CD8-positive, alpha-beta memory T cell (primary cell): Measurements from ENCODE around the gene C14orf93. TPM values are rescaled to one million over a fixed set of nuclear protein-coding genes. Genes with fewer than 3 reads are reported as not detected.

Source experiments
- CTCF ChIA-PET: fragments of 350-600 bp; sonication (Branson Sonifier 250); formaldehyde crosslinking; loops from one replicate; lab custom pipeline; 2021; ENCODE audit warnings: antibody characterized with exemption; lab: Charles Lee
- POLR2A ChIA-PET: fragments of 350-600 bp; sonication (Branson Sonifier 250); formaldehyde crosslinking; loops from one replicate; lab custom pipeline; 2021; ENCODE audit warnings: antibody characterized with exemption; lab: Charles Lee
- DNase-seq, 5 donors: peaks; one replicate each; pipeline versions ENCODE4 v3.0.0 to v3.0.0-alpha.2; 2020 to 2022; ENCODE audit warnings: mixed read lengths in 1 of 5
- H3K27ac ChIP-seq: one replicate; pipeline ENCODE4 v1.7.0; 2013; ENCODE audit warnings: low read depth, mild to moderate bottlenecking, low read length, moderate library complexity
- H3K27me3 ChIP-seq: 2 replicates; pipeline ENCODE4 v1.7.0; 2013; ENCODE audit warnings: low read length, mild to moderate bottlenecking; ENCODE audit not compliant: insufficient read depth, poor library complexity, severe bottlenecking
- H3K36me3 ChIP-seq: 2 replicates; pipeline ENCODE4 v1.7.0; 2013; ENCODE audit warnings: mild to moderate bottlenecking, low read length, moderate library complexity; ENCODE audit not compliant: insufficient read depth
- H3K4me1 ChIP-seq: 2 replicates; pipeline ENCODE4 v1.7.0; 2013; ENCODE audit warnings: mild to moderate bottlenecking, low read length, moderate library complexity; ENCODE audit not compliant: insufficient read depth
- H3K4me3 ChIP-seq: 2 replicates; pipeline ENCODE4 v1.7.0; 2013; ENCODE audit warnings: mild to moderate bottlenecking, low read length
- H3K9me3 ChIP-seq: 2 replicates; pipeline ENCODE4 v1.7.0; 2013; ENCODE audit warnings: mild to moderate bottlenecking, low read length
- H3K27ac Mint-ChIP-seq, 8 donors: one replicate each; pipeline ENCODE4 v1.8.0; 2020 to 2021; ENCODE audit warnings: mixed read lengths in 8 of 8, mild to moderate bottlenecking in 6 of 8, inconsistent platforms in 3 of 8, moderate library complexity in 3 of 8
- H3K27me3 Mint-ChIP-seq, 2 donors: one replicate each; pipeline ENCODE4 v1.8.0; 2020 to 2021; ENCODE audit warnings: mixed read lengths in 2 of 2, mild to moderate bottlenecking in 1 of 2, moderate library complexity in 1 of 2
- H3K36me3 Mint-ChIP-seq, 3 donors: one replicate each; pipeline ENCODE4 v1.8.0; 2020 to 2021; ENCODE audit warnings: mixed read lengths in 3 of 3, inconsistent platforms in 1 of 3, mild to moderate bottlenecking in 1 of 3
- H3K4me1 Mint-ChIP-seq, 3 donors: one replicate each; pipeline ENCODE4 v1.8.0; 2020 to 2021; ENCODE audit warnings: mixed read lengths in 3 of 3, inconsistent platforms in 1 of 3, mild to moderate bottlenecking in 1 of 3
- H3K4me3 Mint-ChIP-seq, 7 donors: one replicate each; pipeline ENCODE4 v1.8.0; 2020 to 2021; ENCODE audit warnings: mixed read lengths in 7 of 7, mild to moderate bottlenecking in 6 of 7, moderate library complexity in 4 of 7, inconsistent platforms in 2 of 7
- H3K9me3 Mint-ChIP-seq, 5 donors: one replicate each; pipeline ENCODE4 v1.8.0; 2020 to 2022; ENCODE audit warnings: mixed read lengths in 5 of 5, mild to moderate bottlenecking in 3 of 5, moderate library complexity in 2 of 5, inconsistent platforms in 1 of 5
- polyA plus RNA-seq: library from polyadenylated mRNA; unstranded; fragments of 300-500 nt; fragmentation: Illumina TruSeq; gene quantifications from one replicate; pipeline ENCODE4 v1.2.3, GENCODE V29; 2021
- total RNA-seq, 2 experiments: library from RNA; stranded (reverse); gene quantifications; one replicate each; pipeline ENCODE4 v1.2.3, GENCODE V29; 2021

C14orf93 gene
- total and polyA plus RNA-seq, 3 experiments from 2014 or later = 5.8 to 8.3 (median 7.5) TPM

DNA sequence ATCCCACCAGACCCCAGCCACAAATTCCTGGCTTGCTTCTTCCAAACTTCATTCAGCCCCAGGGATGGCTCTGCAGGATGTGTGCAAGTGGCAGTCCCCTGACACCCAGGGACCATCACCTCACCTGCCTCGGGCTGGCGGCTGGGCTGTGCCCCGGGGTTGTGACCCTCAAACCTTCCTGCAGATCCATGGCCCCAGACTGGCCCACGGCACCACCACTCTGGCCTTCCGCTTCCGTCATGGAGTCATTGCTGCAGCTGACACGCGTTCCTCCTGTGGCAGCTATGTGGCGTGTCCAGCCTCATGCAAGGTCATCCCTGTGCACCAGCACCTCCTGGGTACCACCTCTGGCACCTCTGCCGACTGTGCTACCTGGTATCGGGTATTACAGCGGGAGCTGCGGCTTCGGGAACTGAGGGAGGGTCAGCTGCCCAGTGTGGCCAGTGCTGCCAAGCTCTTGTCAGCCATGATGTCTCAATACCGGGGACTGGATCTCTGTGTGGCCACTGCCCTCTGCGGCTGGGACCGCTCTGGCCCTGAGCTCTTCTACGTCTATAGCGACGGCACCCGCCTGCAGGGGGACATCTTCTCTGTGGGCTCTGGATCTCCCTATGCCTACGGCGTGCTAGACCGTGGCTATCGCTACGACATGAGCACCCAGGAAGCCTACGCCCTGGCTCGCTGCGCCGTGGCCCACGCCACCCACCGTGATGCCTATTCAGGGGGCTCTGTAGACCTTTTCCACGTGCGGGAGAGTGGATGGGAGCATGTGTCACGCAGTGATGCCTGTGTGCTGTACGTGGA, 32.4 kb upstream of the C14orf93 start, which contains the start of gene PSMB11:
PSMB11 (plus strand) TSS at position 51 of the 804 bp plus-strand sequence; CDS start at position 65, 14 bp downstream.
- H3K36me3 Mint-ChIP-seq = no peaks in the 10 kb centered on the region
- Histone ChIP-seq H3K4me3 (no peak within 1 kb of the TSS), H3K9me3 (no peaks in the 10 kb centered on the region), H3K27me3 (no peaks in the 10 kb centered on the region), H3K27ac (no peak within 1 kb of the TSS), H3K36me3 (no peaks in the 10 kb centered on the region), H3K4me1 (no peaks in the 10 kb centered on the region)
- ChIA-PET CTCF (interaction anchor here (0.8 to 1.2 kb wide), 2 partner anchors 56 to 70 kb away, joined by 3 read pairs; no protein-coding TSS in a partner anchor), POLR2A (no interaction called here)
- no peaks in the 10 kb centered on the region for H3K4me1 Mint-ChIP-seq
- no peak within 1 kb of the TSS for H3K27ac Mint-ChIP-seq
- H3K4me3 Mint-ChIP-seq = no peak within 1 kb of the TSS
- peaks cover 0 to 5% of the 10 kb centered on the region in 2 donors for H3K27me3 Mint-ChIP-seq
- H3K9me3 Mint-ChIP-seq = no peaks in the 10 kb centered on the region
- no peak for DNase-seq

DNA sequence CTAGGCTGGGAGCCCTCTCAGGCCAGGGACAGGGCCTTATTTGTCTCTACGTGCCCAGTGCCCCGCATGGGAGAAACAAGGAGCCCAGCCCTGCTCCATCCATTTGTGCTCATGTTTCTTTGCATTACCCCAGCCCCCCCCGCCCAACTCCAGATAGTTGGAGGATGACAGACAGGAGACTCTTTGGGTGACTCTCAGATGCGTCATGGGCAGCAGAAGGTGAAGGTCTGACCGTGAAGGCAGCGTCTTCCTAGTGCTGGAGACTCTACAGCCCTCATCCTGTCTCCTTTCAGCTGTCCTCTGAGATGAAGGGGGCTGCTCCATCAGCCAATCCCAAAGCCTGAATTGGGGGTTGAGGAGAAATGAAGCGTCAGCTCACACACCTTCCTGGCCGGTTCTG, 31.8 kb upstream of the C14orf93 start:
- Mint-ChIP-seq H3K4me3 (no peak overlapping the region), H3K27ac (no peak overlapping the region)
- POLR2A ChIA-PET = no interaction called here

DNA sequence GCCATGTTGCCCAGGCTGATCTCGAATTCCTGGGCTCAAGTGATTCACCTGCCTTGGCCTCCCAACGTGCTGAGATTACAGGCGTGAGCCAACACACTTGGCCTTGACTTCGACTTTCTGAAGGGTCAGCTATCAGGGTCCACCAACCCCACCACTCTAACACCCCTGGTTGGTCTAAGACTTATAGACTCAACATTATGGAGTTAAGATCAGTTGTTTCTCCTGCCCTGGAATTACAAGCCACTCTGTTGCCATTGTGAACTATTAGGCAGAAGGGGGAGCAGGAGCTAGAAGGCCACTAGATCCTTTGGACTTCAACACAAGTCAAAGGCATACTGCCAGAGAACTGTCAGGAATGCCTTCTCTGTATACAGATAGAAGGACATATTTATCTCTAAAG, 30.2 kb upstream of the C14orf93 start:
- POLR2A ChIA-PET = no interaction called here
- Mint-ChIP-seq H3K9me3 (no peaks in the 10 kb centered on the region), H3K27ac (no peak overlapping the region), H3K4me1 (peaks cover 4 to 8% (median 8%) of the 10 kb centered on the region in 3 donors), H3K36me3 (no peaks in the 10 kb centered on the region), H3K27me3 (peaks cover 1 to 4% of the 10 kb centered on the region in 2 donors), H3K4me3 (no peak overlapping the region)
- no peak overlapping the region for H3K27ac ChIP-seq
- no peak for DNase-seq
- peaks cover 7% of the 10 kb centered on the region for H3K4me1 ChIP-seq
- CTCF ChIA-PET = interaction anchor here (1.1 to 2.4 kb wide), 3 partner anchors 17 to 53 kb away, joined by 3 to 9 read pairs (median 5); partner anchors contain the start of gene CDH24
- no peaks in the 10 kb centered on the region for H3K36me3 ChIP-seq
- H3K4me3 ChIP-seq = no peak overlapping the region
- H3K9me3 ChIP-seq = no peaks in the 10 kb centered on the region
- no peaks in the 10 kb centered on the region for H3K27me3 ChIP-seq

More for the DNA sequence above, 31.8 kb upstream of the C14orf93 start:
- Histone ChIP-seq H3K36me3 (no peaks in the 10 kb centered on the region), H3K9me3 (no peaks in the 10 kb centered on the region), H3K27ac (no peak overlapping the region), H3K4me1 (no peaks in the 10 kb centered on the region), H3K27me3 (no peaks in the 10 kb centered on the region), H3K4me3 (no peak overlapping the region)
- no peaks in the 10 kb centered on the region for H3K36me3 Mint-ChIP-seq
- peaks cover 0 to 4% of the 10 kb centered on the region in 2 donors for H3K27me3 Mint-ChIP-seq
- H3K4me1 Mint-ChIP-seq = no peaks in the 10 kb centered on the region
- CTCF ChIA-PET = no interaction called here
- no peak for DNase-seq
- H3K9me3 Mint-ChIP-seq = no peaks in the 10 kb centered on the region

DNA sequence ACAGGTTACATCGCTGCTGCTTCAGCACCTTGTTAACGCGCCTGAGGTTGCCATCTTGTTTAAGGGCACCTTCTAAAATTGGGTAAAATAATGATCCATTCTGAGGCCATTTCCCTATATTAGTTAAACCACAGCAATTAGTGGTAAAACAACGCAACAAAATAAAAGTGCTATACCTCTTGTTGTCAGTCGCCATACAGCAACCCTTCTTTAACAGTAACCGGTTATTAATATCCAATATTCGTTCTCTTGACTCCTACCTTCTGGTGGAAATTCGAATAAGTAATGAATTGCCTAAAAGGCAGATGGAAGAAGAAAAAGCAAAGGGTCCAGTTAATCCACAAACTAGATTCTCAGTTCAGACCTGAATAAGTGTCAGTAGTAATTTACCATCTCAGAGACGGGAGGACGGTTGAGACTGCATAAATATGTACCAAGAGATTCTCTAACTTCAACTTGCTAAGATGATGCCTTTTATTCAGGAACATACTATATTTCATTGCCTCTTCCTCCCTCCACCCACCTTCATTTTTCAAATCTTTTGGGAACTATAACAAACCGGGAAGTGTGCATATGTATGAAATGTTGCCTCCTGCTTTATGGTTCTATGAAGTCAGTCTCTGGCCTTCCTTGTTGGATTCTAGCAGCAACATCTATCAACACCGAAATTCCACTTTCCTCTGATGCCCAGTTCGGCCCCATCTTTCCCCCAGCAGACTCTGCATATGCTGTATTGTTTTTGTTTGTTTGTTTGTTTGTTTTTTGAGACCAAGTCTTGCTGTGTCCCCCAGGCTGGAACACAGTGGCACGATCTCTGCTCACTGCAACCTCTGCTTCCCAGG, 25.6 kb upstream of the C14orf93 start:
- H3K27ac Mint-ChIP-seq = peak overlapping the region; percentile 92 to 100 (median 98)
- peaks cover 7 to 33% (median 8%) of the 10 kb centered on the region in 3 donors for H3K36me3 Mint-ChIP-seq
- H3K36me3 ChIP-seq = peaks cover 15% of the 10 kb centered on the region
- peaks cover 27 to 36% (median 35%) of the 10 kb centered on the region in 3 donors for H3K4me1 Mint-ChIP-seq
- H3K9me3 ChIP-seq = no peaks in the 10 kb centered on the region
- peaks cover 0 to 1% of the 10 kb centered on the region in 2 donors for H3K27me3 Mint-ChIP-seq
- peak overlapping the region; percentile 90 for H3K27ac ChIP-seq
- peak overlapping the region; percentile 80 for H3K4me3 ChIP-seq
- H3K4me3 Mint-ChIP-seq = peak overlapping the region; percentile 83 to 98 (median 89)
- POLR2A ChIA-PET = interaction anchor here (1.0 to 1.4 kb wide), 3 partner anchors 28 to 269 kb away, joined by 3 to 4 read pairs (median 4); partner anchors contain the start of gene OXA1L
- H3K9me3 Mint-ChIP-seq = no peaks in the 10 kb centered on the region
- H3K4me1 ChIP-seq = peaks cover 19% of the 10 kb centered on the region
- DNase-seq = no peak
- no peaks in the 10 kb centered on the region for H3K27me3 ChIP-seq
- CTCF ChIA-PET = no interaction called here

DNA sequence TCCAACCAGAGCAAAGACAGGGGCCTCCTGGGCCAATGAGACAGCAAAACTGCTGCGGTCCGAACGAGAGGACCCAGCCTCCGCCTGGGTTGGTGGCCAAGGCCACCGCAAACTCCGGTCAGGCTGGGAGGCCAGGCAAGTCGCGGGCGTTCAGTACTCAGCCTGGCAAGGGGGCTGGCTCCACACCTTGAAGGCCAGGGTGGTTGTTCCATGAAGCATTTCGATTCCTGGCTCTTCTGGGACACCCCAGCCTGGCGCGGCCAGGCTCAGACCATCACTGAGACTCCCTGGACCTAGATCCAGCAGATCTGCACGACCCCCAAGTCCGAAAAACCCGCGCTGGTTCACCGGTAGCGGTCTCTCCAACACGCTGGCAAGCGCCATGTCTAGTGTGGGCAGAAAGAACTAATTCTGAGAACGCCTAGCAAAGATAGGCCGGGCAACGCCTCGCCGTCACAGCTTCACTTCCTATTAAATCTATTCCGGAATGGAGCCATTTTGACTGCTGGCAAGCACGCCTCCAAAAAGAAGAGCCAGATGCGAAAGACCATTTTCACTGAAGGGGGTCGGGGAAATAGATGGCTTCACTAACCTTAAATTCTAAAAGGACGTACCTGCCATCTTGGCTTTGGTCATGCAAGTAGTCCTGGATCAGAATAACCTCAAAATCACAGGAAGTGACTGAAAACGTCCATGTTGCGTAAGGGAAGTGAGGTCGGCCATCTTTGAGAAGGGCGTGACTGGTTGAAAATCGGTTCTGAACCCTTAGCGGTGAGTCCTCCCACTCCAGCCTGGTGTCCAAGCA, 24.8 kb upstream of the C14orf93 start, which contains the start of gene PSMB5:
PSMB5 (minus strand) TSS at position 403 of the 805 bp plus-strand sequence; CDS start at position 384, 19 bp downstream.
- peak; percentile 75 to 93 (median 90) for DNase-seq
- CTCF ChIA-PET = interaction anchor here (1.4 to 2.3 kb wide), 2 partner anchors 21 to 40 kb away, joined by 4 to 9 read pairs; no protein-coding TSS in a partner anchor
- no peaks in the 10 kb centered on the region for H3K9me3 ChIP-seq
- H3K27ac Mint-ChIP-seq = peak within 1 kb of the TSS; percentile 92 to 100 (median 98)
- no peaks in the 10 kb centered on the region for H3K27me3 ChIP-seq
- H3K36me3 ChIP-seq = peaks cover 15% of the 10 kb centered on the region
- peak within 1 kb of the TSS; percentile 83 to 98 (median 89) for H3K4me3 Mint-ChIP-seq
- H3K27ac ChIP-seq = peak within 1 kb of the TSS; percentile 90
- peaks cover 7 to 35% (median 8%) of the 10 kb centered on the region in 3 donors for H3K36me3 Mint-ChIP-seq
- peak within 1 kb of the TSS; percentile 80 for H3K4me3 ChIP-seq
- H3K4me1 ChIP-seq = peaks cover 19% of the 10 kb centered on the region
- POLR2A ChIA-PET = interaction anchor here (0.6 to 1.4 kb wide), 7 partner anchors 17 to 268 kb away, joined by 3 to 5 read pairs (median 3); partner anchors contain the start of genes OXA1L and PRMT5
- H3K27me3 Mint-ChIP-seq = peaks cover 0 to 1% of the 10 kb centered on the region in 2 donors
- H3K4me1 Mint-ChIP-seq = peaks cover 27 to 36% (median 35%) of the 10 kb centered on the region in 3 donors
- no peaks in the 10 kb centered on the region for H3K9me3 Mint-ChIP-seq

- Histone ChIP-seq H3K4me1 (peaks cover 26% of the 10 kb centered on the region), H3K9me3 (no peaks in the 10 kb centered on the region), H3K4me3 (peak overlapping the region; percentile 80), H3K27ac (peak overlapping the region; percentile 90), H3K27me3 (no peaks in the 10 kb centered on the region), H3K36me3 (peaks cover 15% of the 10 kb centered on the region)
- H3K27ac Mint-ChIP-seq = peak overlapping the region; percentile 92 to 100 (median 98)
- H3K27me3 Mint-ChIP-seq = peaks cover 0 to 1% of the 10 kb centered on the region in 2 donors
- ChIA-PET CTCF (interaction anchor here (1.0 to 2.3 kb wide), 5 partner anchors 10 to 39 kb away, joined by 3 to 9 read pairs (median 4); no protein-coding TSS in a partner anchor), POLR2A (interaction anchor here (0.6 to 1.4 kb wide), 7 partner anchors 17 to 268 kb away, joined by 3 to 5 read pairs (median 3); partner anchors contain the start of genes OXA1L and PRMT5)
- peaks cover 7 to 39% (median 8%) of the 10 kb centered on the region in 3 donors for H3K36me3 Mint-ChIP-seq
- no peaks in the 10 kb centered on the region for H3K9me3 Mint-ChIP-seq
- peak overlapping the region; percentile 83 to 98 (median 89) for H3K4me3 Mint-ChIP-seq
- DNase-seq = no peak
- H3K4me1 Mint-ChIP-seq = peaks cover 32 to 43% (median 41%) of the 10 kb centered on the region in 3 donors
Measured at GRCh38 chr14:23033801-23034497, 24.0 kb upstream of the C14orf93 start.
